Right cardiac atrium (tissue), 5 donors: ENCODE measurements around the gene INO80E. TPM values are rescaled to one million over a fixed set of nuclear protein-coding genes. Genes with fewer than 3 reads are reported as not detected.

Experiments
- ATAC-seq, 2 donors: fragments of 200-7000 bp; cut with Tn5 transposase; one replicate each; pipeline versions ENCODE4 v1.8.0 to v1.9.1; 2020; ENCODE audit warnings: moderate library complexity in 2 of 2, mild to moderate bottlenecking in 1 of 2
- DNase-seq, 3 donors: peaks; one replicate each; pipeline ENCODE4 v3.0.0-alpha.2; 2020
- H3K27ac ChIP-seq: one replicate; pipeline ENCODE4 v1.5.1; 2013; ENCODE audit warnings: mild to moderate bottlenecking, low read length, control low read depth, moderate library complexity
- H3K27me3 ChIP-seq: one replicate; pipeline ENCODE4 v1.6.1; 2013; ENCODE audit not compliant: control insufficient read depth, insufficient read depth
- H3K4me1 ChIP-seq: one replicate; pipeline ENCODE4 v1.6.1; 2013; ENCODE audit warnings: low read length; ENCODE audit not compliant: control insufficient read depth, insufficient read depth
- H3K4me3 ChIP-seq: one replicate; pipeline ENCODE4 v1.5.1; 2013; ENCODE audit warnings: low read length, control low read depth
- H3K9me3 ChIP-seq: one replicate; pipeline ENCODE4 v1.6.1; 2013; ENCODE audit warnings: low read length; ENCODE audit not compliant: control insufficient read depth
- WGBS: extraction: QIAGEN DNeasy Blood & Tissue Kit; methylation state at CpG from one replicate; pipeline ENCODE4 v1.1.7; 2013; 5-methylcytosine and 5-hydroxymethylcytosine counted together
- intact Hi-C, 4 donors: fragments of 100-400 bp; cut with DNase I; formaldehyde crosslinking; loops; one replicate each; pipeline versions ENCODE4 v1.11.0 to v1.14.0; 2022 to 2023
- polyA plus RNA-seq: library from polyadenylated mRNA; stranded (reverse); fragments of 200-250 nt; gene quantifications from one replicate; pipeline ENCODE4 v1.2.3, GENCODE V29; 2013
- total RNA-seq, 4 donors: library from RNA; stranded (reverse); fragmentation: NEBNext Ultra II Directional; extraction: Animal tissue kit (Norgen Biotek cat#: 25700); gene quantifications; one replicate each; pipeline ENCODE4 v1.2.1, GENCODE V29; 2021
- donor health status: healthy with polysubstance abuse.
- donor health status: DM: no; HTN: yes; CAD: no.
- donor health status: DM: no; HTN: no; CAD: no.
- donor health status: DM: no; HTN: yes; CAD: no; lungs with severe emphysema.
- donor health status: DM: yes; HTN: yes; CAD: no.

The INO80E gene
- total and polyA plus RNA-seq, 5 donors, result 32.7 to 59.1 (median 39.6) TPM

DNA sequence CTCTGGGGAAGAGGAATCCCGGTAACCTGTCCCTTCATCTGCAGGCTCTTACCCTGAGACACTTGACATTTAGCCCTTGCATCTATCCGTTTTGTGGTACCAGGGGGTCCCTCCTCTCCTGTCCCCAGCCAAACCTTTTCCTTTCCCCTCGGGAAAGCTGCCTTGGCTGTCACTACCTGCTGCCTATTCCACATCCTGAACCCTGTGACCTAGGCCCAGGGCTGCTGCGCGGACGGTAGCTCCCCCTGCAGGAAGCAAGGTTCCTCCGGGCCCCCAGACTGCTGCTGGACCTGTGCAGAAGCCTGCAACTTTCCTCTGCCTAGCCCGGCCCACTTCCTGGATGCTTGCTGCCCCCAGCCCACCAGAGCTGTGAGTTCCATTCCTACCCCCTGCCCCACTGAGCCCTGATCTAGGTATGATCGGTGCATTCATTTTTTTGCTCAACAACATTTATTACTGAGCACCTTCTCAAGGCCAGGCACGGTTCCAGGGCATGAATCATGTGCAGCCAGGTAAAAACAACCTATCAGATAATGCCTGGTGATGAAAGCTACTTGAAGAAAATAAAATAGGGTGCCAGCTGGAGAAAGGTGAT is 59.0 kb downstream of the INO80E start:
- intact Hi-C loops, result no loop called here
- ATAC-seq (no peak), DNase-seq (peak in 1 of 3 donors; percentile 71)
- H3K27me3 ChIP-seq, result no peaks in the 10 kb centered on the region
- no peak overlapping the region for H3K27ac ChIP-seq
- H3K4me1 ChIP-seq, result no peaks in the 10 kb centered on the region
- 49% methylated on average over 10 of the region's 10 CpGs for whole genome bisulfite sequencing
- no peaks in the 10 kb centered on the region for H3K9me3 ChIP-seq
- H3K4me3 ChIP-seq, result no peak overlapping the region

Other genes starting within 250 kb of the INO80E start
- gene ZG16, start 218.0 kb upstream of the INO80E start, total RNA-seq, result not detected
- not detected for gene ZG16, start 218.0 kb upstream of the INO80E start, polyA plus RNA-seq
- gene KIF22, start 205.5 kb upstream of the INO80E start, total RNA-seq, result 10 to 100 TPM; 19.0 to 53.8 (median 41.6) TPM
- 89.6 TPM for gene KIF22, start 205.5 kb upstream of the INO80E start, polyA plus RNA-seq
- gene MAZ, start 189.7 kb upstream of the INO80E start, total RNA-seq, result 100 to 1,000 TPM in 3 of 4 donors, 10 to 100 TPM in 1; 82.3 to 113 (median 104) TPM
- gene MAZ, start 189.7 kb upstream of the INO80E start, polyA plus RNA-seq, result 69.3 TPM
- 1 to 10 TPM; 2.5 to 5.0 (median 4.4) TPM for gene PRRT2, start 184.0 kb upstream of the INO80E start, total RNA-seq
- gene PRRT2, start 184.0 kb upstream of the INO80E start, polyA plus RNA-seq, result 4.8 TPM
- gene PAGR1, start 180.1 kb upstream of the INO80E start, total RNA-seq, result 10 to 100 TPM; 13.7 to 20.3 (median 15.2) TPM
- gene PAGR1, start 180.1 kb upstream of the INO80E start, polyA plus RNA-seq, result 33.8 TPM
- gene MVP, start 175.8 kb upstream of the INO80E start, total RNA-seq, result 10 to 100 TPM; 48.2 to 73.9 (median 64.0) TPM
- gene MVP, start 175.8 kb upstream of the INO80E start, polyA plus RNA-seq, result 50.6 TPM
- gene CDIPT, start 133.0 kb upstream of the INO80E start, total RNA-seq, result 100 to 1,000 TPM in 2 of 4 donors, 10 to 100 TPM in 2; 86.7 to 109 (median 99.1) TPM
- gene CDIPT, start 133.0 kb upstream of the INO80E start, polyA plus RNA-seq, result 106 TPM
- gene SEZ6L2, start 96.7 kb upstream of the INO80E start, total RNA-seq, result 1 to 10 TPM; 1.5 to 3.6 (median 2.1) TPM
- gene SEZ6L2, start 96.7 kb upstream of the INO80E start, polyA plus RNA-seq, result 0.36 TPM
- under 1 TPM in 3 of 4 donors, not detected in 1; 0.24 to 0.50 (median 0.28) TPM for gene ASPHD1, start 95.8 kb upstream of the INO80E start, total RNA-seq
- 0.14 TPM for gene ASPHD1, start 95.8 kb upstream of the INO80E start, polyA plus RNA-seq
- 10 to 100 TPM in 2 of 4 donors, 1 to 10 TPM in 2; 7.3 to 12.8 (median 9.2) TPM for gene KCTD13, start 70.0 kb upstream of the INO80E start, total RNA-seq
- 7.1 TPM for gene KCTD13, start 70.0 kb upstream of the INO80E start, polyA plus RNA-seq
- 10 to 100 TPM; 79.7 to 90.4 (median 82.1) TPM for gene TMEM219, start 34.2 kb upstream of the INO80E start, total RNA-seq
- gene TMEM219, start 34.2 kb upstream of the INO80E start, polyA plus RNA-seq, result 97.4 TPM
- 10 to 100 TPM; 37.2 to 40.1 (median 39.4) TPM for gene TAOK2, start 22.4 kb upstream of the INO80E start, total RNA-seq
- 38.3 TPM for gene TAOK2, start 22.4 kb upstream of the INO80E start, polyA plus RNA-seq
- gene HIRIP3, start 624 bp upstream of the INO80E start, total RNA-seq, result 10 to 100 TPM; 11.6 to 21.7 (median 17.5) TPM
- gene HIRIP3, start 624 bp upstream of the INO80E start, polyA plus RNA-seq, result 19.1 TPM
- under 1 TPM; 0.40 to 0.59 (median 0.47) TPM for gene DOC2A, start 14.8 kb downstream of the INO80E start, total RNA-seq
- gene DOC2A, start 14.8 kb downstream of the INO80E start, polyA plus RNA-seq, result 0.77 TPM
- not detected for gene C16orf92, start 27.0 kb downstream of the INO80E start, total RNA-seq
- gene C16orf92, start 27.0 kb downstream of the INO80E start, polyA plus RNA-seq, result not detected
- not detected for gene TLCD3B, start 35.0 kb downstream of the INO80E start, total RNA-seq
- not detected for gene TLCD3B, start 35.0 kb downstream of the INO80E start, polyA plus RNA-seq
- 1,000 to 10,000 TPM; 2,625 to 3,581 (median 3,363) TPM for gene ALDOA, start 69.5 kb downstream of the INO80E start, total RNA-seq
- 3,115 TPM for gene ALDOA, start 69.5 kb downstream of the INO80E start, polyA plus RNA-seq
- gene PPP4C, start 79.8 kb downstream of the INO80E start, total RNA-seq, result 10 to 100 TPM; 31.3 to 40.8 (median 36.0) TPM
- 51.8 TPM for gene PPP4C, start 79.8 kb downstream of the INO80E start, polyA plus RNA-seq
- gene TBX6, start 95.7 kb downstream of the INO80E start, total RNA-seq, result 1 to 10 TPM in 2 of 4 donors, under 1 TPM in 2; 0.67 to 1.2 (median 1.0) TPM
- gene TBX6, start 95.7 kb downstream of the INO80E start, polyA plus RNA-seq, result 0.93 TPM
- 10 to 100 TPM; 54.4 to 79.2 (median 71.2) TPM for gene YPEL3, start 100.0 kb downstream of the INO80E start, total RNA-seq
- 118 TPM for gene YPEL3, start 100.0 kb downstream of the INO80E start, polyA plus RNA-seq
- 1 to 10 TPM; 1.3 to 3.7 (median 3.2) TPM for gene GDPD3, start 117.3 kb downstream of the INO80E start, total RNA-seq
- gene GDPD3, start 117.3 kb downstream of the INO80E start, polyA plus RNA-seq, result 2.6 TPM
- gene MAPK3, start 127.0 kb downstream of the INO80E start, total RNA-seq, result 10 to 100 TPM; 55.9 to 67.8 (median 64.3) TPM
- 78.1 TPM for gene MAPK3, start 127.0 kb downstream of the INO80E start, polyA plus RNA-seq
- 10 to 100 TPM; 10.3 to 22.4 (median 14.6) TPM for gene CORO1A, start 187.4 kb downstream of the INO80E start, total RNA-seq
- 7.3 TPM for gene CORO1A, start 187.4 kb downstream of the INO80E start, polyA plus RNA-seq
- gene BOLA2B, start 197.4 kb downstream of the INO80E start, total RNA-seq, result 10 to 100 TPM; 75.2 to 89.6 (median 84.6) TPM
- 184 TPM for gene BOLA2B, start 197.4 kb downstream of the INO80E start, polyA plus RNA-seq
- 10 to 100 TPM in 2 of 4 donors, 1 to 10 TPM in 2; 8.9 to 20.8 (median 13.9) TPM for gene SLX1A, start 197.6 kb downstream of the INO80E start, total RNA-seq
- 24.6 TPM for gene SLX1A, start 197.6 kb downstream of the INO80E start, polyA plus RNA-seq
- gene SULT1A3, start 203.0 kb downstream of the INO80E start, total RNA-seq, result 10 to 100 TPM in 3 of 4 donors, 1 to 10 TPM in 1; 9.6 to 14.0 (median 10.8) TPM
- 10.0 TPM for gene SULT1A3, start 203.0 kb downstream of the INO80E start, polyA plus RNA-seq